ENCODE results near the gene PDHX.

Gene PDHX

DNA sequence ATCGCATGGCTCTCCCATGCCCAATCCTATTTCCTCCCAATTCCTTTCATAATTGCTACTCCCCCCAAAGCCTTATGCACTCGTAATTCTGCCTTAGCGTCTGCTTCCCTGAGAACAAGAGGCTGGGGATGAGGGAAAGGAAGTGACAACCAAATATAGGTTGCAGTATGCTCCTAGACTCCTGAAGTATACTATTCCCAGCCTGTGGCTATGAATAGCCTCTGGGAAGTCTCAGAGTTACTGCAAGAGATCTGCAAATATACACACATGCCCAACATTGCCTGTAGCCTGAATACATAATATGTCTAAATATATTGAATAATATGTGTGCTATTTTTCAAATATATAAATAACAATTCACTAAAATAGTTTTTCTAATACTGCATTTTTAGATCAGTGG is 126.5 kb downstream of the PDHX start:
- Histone ChIP-seq H3K4me2 (ENCODE audit: insufficient read depth, low read length, poor library complexity, severe bottlenecking) (no peak overlapping the region), H3K27ac (replicated peaks; ENCODE audit: low read length) (no peak overlapping the region), H3K36me3 (replicated peaks in 1 of 2; ENCODE audit: control insufficient read depth in 2 of 2, insufficient read depth in 2 of 2, low read length in 2 of 2) (no peaks in the 10 kb centered on the region), H2BK5ac (ENCODE audit: low read length) (no peak overlapping the region), H3K4ac (ENCODE audit: low read length) (no peak overlapping the region), H3K4me1 (ENCODE audit: control insufficient read depth in 2 of 2, insufficient read depth in 1 of 2, low read depth in 1 of 2, low read length in 2 of 2) (no peaks in the 10 kb centered on the region), H3K23ac (ENCODE audit: low read depth, low read length, poor library complexity) (no peak overlapping the region), H3K14ac (ENCODE audit: low read length) (no peak overlapping the region), H3K4me3 (ENCODE audit: low read length in 2 of 2) (no peak overlapping the region), H2BK12ac (ENCODE audit: low read length) (no peak overlapping the region), H2BK15ac (ENCODE audit: low read length) (no peak overlapping the region), H4K8ac (ENCODE audit: low read depth, low read length) (no peak overlapping the region), H2BK120ac (ENCODE audit: low read depth, low read length) (no peak overlapping the region), H3K79me1 (ENCODE audit: low read depth, low read length) (no peaks in the 10 kb centered on the region), H3K9me3 (replicated peaks in 1 of 2; ENCODE audit: control insufficient read depth in 2 of 2, insufficient read depth in 1 of 2, low read depth in 1 of 2, low read length in 2 of 2) (no peaks in the 10 kb centered on the region), H2AFZ (ENCODE audit: low read length) (no peak overlapping the region), H4K91ac (ENCODE audit: low read depth, low read length, poor library complexity) (no peak overlapping the region), H3K27me3 (ENCODE audit: control insufficient read depth in 3 of 3, insufficient read depth in 3 of 3, low read depth in 1 of 3, low read length in 3 of 3) (no peaks in the 10 kb centered on the region), H3K18ac (ENCODE audit: low read length) (no peak overlapping the region), H2AK5ac (ENCODE audit: low read depth, low read length) (no peak overlapping the region), H3K9ac (ENCODE audit: low read depth, low read length, poor library complexity) (no peak overlapping the region)
- no peak for DNase-seq (ENCODE audit: low spot score)
- WGBS, 2 donors (ENCODE audit: extremely low coverage in 2 of 2, insufficient read length in 2 of 2, insufficient replicate concordance in 1 of 2) = no CpG with 5 or more reads among the region's 3 CpGs

DNA sequence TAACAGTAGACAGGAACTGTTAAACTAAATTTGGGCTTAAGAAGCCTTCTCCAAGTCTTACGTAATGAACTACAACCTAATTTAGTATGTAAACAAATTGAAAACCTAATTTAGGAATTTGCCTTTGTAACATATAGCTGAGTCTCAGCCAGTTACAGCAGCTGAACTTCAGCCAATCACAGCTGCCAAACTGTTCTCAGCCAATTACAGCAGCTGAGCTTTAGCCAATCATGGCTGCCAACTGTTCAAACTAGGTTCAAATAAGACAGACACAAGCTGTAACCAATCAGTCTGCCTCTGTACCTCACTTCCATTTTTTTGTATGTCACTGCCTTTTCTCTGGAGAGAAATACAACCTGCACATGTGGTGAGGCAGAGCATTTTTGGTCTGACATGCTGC is 127.5 kb downstream of the PDHX start:
- Histone ChIP-seq H3K18ac (ENCODE audit: low read length) (no peak overlapping the region), H3K14ac (ENCODE audit: low read length) (no peak overlapping the region), H3K36me3 (replicated peaks in 1 of 2; ENCODE audit: control insufficient read depth in 2 of 2, insufficient read depth in 2 of 2, low read length in 2 of 2) (no peaks in the 10 kb centered on the region), H3K4me3 (ENCODE audit: low read length in 2 of 2) (no peak overlapping the region), H2BK120ac (ENCODE audit: low read depth, low read length) (no peak overlapping the region), H2AFZ (ENCODE audit: low read length) (no peak overlapping the region), H3K9ac (ENCODE audit: low read depth, low read length, poor library complexity) (no peak overlapping the region), H3K4me1 (ENCODE audit: control insufficient read depth in 2 of 2, insufficient read depth in 1 of 2, low read depth in 1 of 2, low read length in 2 of 2) (no peaks in the 10 kb centered on the region), H3K79me1 (ENCODE audit: low read depth, low read length) (no peaks in the 10 kb centered on the region), H2AK5ac (ENCODE audit: low read depth, low read length) (no peak overlapping the region), H2BK12ac (ENCODE audit: low read length) (no peak overlapping the region), H3K4me2 (ENCODE audit: insufficient read depth, low read length, poor library complexity, severe bottlenecking) (no peak overlapping the region), H2BK15ac (ENCODE audit: low read length) (no peak overlapping the region), H3K4ac (ENCODE audit: low read length) (no peak overlapping the region), H4K91ac (ENCODE audit: low read depth, low read length, poor library complexity) (no peak overlapping the region), H3K27ac (replicated peaks; ENCODE audit: low read length) (no peak overlapping the region), H3K23ac (ENCODE audit: low read depth, low read length, poor library complexity) (no peak overlapping the region), H2BK5ac (ENCODE audit: low read length) (no peak overlapping the region), H3K27me3 (ENCODE audit: control insufficient read depth in 3 of 3, insufficient read depth in 3 of 3, low read depth in 1 of 3, low read length in 3 of 3) (no peaks in the 10 kb centered on the region), H3K9me3 (replicated peaks in 1 of 2; ENCODE audit: control insufficient read depth in 2 of 2, insufficient read depth in 1 of 2, low read depth in 1 of 2, low read length in 2 of 2) (peaks cover 0 to 3% of the 10 kb centered on the region in 2 donors), H4K8ac (ENCODE audit: low read depth, low read length) (no peak overlapping the region)
- WGBS, 2 donors (ENCODE audit: extremely low coverage in 2 of 2, insufficient read length in 2 of 2, insufficient replicate concordance in 1 of 2) = no CpG with 5 or more reads among the region's 1 CpG
- no peak for DNase-seq (ENCODE audit: low spot score)

DNA sequence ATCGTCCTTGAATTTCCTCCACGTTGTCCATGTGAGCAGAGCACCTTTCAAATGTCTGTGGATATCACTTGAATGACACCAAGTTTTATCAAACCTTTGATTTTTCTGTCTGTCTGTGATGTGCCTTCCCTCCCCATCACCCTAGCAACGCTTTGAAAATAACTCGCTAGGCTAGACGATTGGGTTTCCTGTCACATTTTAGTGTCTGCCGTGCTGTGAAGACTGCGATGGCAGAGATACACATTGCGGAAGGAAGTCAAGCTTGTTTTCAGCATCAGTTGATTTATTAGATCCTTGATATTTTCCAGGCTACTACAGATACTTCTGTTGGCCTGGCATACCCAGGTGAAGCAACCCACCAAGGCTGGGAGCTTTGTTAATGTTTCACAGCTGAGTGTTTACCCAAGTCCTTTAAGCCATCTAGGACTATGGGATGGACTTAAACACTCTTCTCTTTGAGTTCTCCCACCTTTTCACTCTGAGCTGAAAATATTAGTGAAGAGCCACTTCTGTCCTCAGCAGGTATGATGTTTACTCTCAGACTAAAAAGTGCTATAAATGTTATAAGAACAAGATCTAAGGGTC is 128.9 kb downstream of the PDHX start:
- no CpG with 5 or more reads among the region's 8 CpGs for WGBS, 2 donors (ENCODE audit: extremely low coverage in 2 of 2, insufficient read length in 2 of 2, insufficient replicate concordance in 1 of 2)
- Histone ChIP-seq H3K4me2 (ENCODE audit: insufficient read depth, low read length, poor library complexity, severe bottlenecking) (no peak overlapping the region), H3K4ac (ENCODE audit: low read length) (no peak overlapping the region), H3K4me3 (ENCODE audit: low read length in 2 of 2) (no peak overlapping the region), H3K27ac (replicated peaks; ENCODE audit: low read length) (no peak overlapping the region), H4K91ac (ENCODE audit: low read depth, low read length, poor library complexity) (no peak overlapping the region), H2BK5ac (ENCODE audit: low read length) (no peak overlapping the region), H4K8ac (ENCODE audit: low read depth, low read length) (no peak overlapping the region), H3K23ac (ENCODE audit: low read depth, low read length, poor library complexity) (no peak overlapping the region), H2AFZ (ENCODE audit: low read length) (no peak overlapping the region), H2BK15ac (ENCODE audit: low read length) (no peak overlapping the region), H3K36me3 (replicated peaks in 1 of 2; ENCODE audit: control insufficient read depth in 2 of 2, insufficient read depth in 2 of 2, low read length in 2 of 2) (no peaks in the 10 kb centered on the region), H3K79me1 (ENCODE audit: low read depth, low read length) (no peaks in the 10 kb centered on the region), H3K9ac (ENCODE audit: low read depth, low read length, poor library complexity) (no peak overlapping the region), H3K9me3 (replicated peaks in 1 of 2; ENCODE audit: control insufficient read depth in 2 of 2, insufficient read depth in 1 of 2, low read depth in 1 of 2, low read length in 2 of 2) (peaks cover 0 to 4% of the 10 kb centered on the region in 2 donors), H3K18ac (ENCODE audit: low read length) (no peak overlapping the region), H3K27me3 (ENCODE audit: control insufficient read depth in 3 of 3, insufficient read depth in 3 of 3, low read depth in 1 of 3, low read length in 3 of 3) (no peaks in the 10 kb centered on the region), H3K4me1 (ENCODE audit: control insufficient read depth in 2 of 2, insufficient read depth in 1 of 2, low read depth in 1 of 2, low read length in 2 of 2) (no peaks in the 10 kb centered on the region), H2BK120ac (ENCODE audit: low read depth, low read length) (no peak overlapping the region), H3K14ac (ENCODE audit: low read length) (no peak overlapping the region), H2AK5ac (ENCODE audit: low read depth, low read length) (no peak overlapping the region), H2BK12ac (ENCODE audit: low read length) (no peak overlapping the region)
- DNase-seq (ENCODE audit: low spot score) = no peak

Small RNA genes lying within 50 kb of the gene (small RNA-seq; reads per million reads assigned to genes)
- gene MIR1343 (ENCODE audit: insufficient read depth) = 27.6 reads per million, percentile 86 among the genes with 10 or more reads in this experiment
